HepG2 (cell line): ENCODE results near the gene PTCD3. TPM values are rescaled to one million over a fixed set of nuclear protein-coding genes. Genes with fewer than 3 reads are reported as not detected.

Experiments
- CBX1 ChIP-seq: IDR thresholded peaks from one replicate; pipeline ENCODE4 v1.6.1; 2016; ENCODE audit warnings: antibody characterized with exemption, low read depth
- CEBPG ChIP-seq: IDR thresholded peaks from 2 replicates; pipeline ENCODE4 v1.6.1; 2016
- GFI1 ChIP-seq: sonication (generic); formaldehyde crosslinking; IDR thresholded peaks from 2 replicates; pipeline ENCODE4 v1.5.0; 2020; ENCODE audit warnings: missing genetic modification reagents, mild to moderate bottlenecking, borderline replicate concordance
- HNRNPK ChIP-seq: fragments of 200-400 bp; formaldehyde crosslinking; IDR thresholded peaks from 2 replicates; pipeline ENCODE4 v1.6.1; 2018; ENCODE audit warnings: low read length, low read depth, moderate library complexity, mild to moderate bottlenecking; ENCODE audit not compliant: poor library complexity, severe bottlenecking
- MYNN ChIP-seq: sonication (generic); formaldehyde crosslinking; IDR thresholded peaks from 2 replicates; pipeline ENCODE4 v1.4.0; 2020; ENCODE audit warnings: mild to moderate bottlenecking, low read depth, missing genetic modification reagents
- NFRKB ChIP-seq: fragments of 450-650 bp; IDR thresholded peaks from 2 replicates; pipeline ENCODE4 v1.6.1; 2017
- STAT6 ChIP-seq: sonication (generic); formaldehyde crosslinking; IDR thresholded peaks from 2 replicates; pipeline ENCODE4 v1.4.0; 2020; ENCODE audit warnings: missing genetic modification reagents, mild to moderate bottlenecking, borderline replicate concordance
- ZFP36L1 ChIP-seq: sonication (generic); formaldehyde crosslinking; IDR thresholded peaks from 2 replicates; pipeline ENCODE4 v1.8.0; 2022; ENCODE audit warnings: mild to moderate bottlenecking, missing genetic modification reagents, moderate library complexity
- ZNF275 ChIP-seq: sonication (generic); formaldehyde crosslinking; IDR thresholded peaks from 2 replicates; pipeline ENCODE4 v1.8.0; 2022; ENCODE audit warnings: missing genetic modification reagents, mild to moderate bottlenecking, inconsistent platforms, borderline replicate concordance
- ZNF407 ChIP-seq: sonication (generic); formaldehyde crosslinking; IDR thresholded peaks from one replicate; pipeline ENCODE4 v1.5.1; 2020; ENCODE audit warnings: mild to moderate bottlenecking, missing genetic modification reagents; ENCODE audit errors: not compliant biosample characterization
- ZNF576 ChIP-seq: sonication (generic); formaldehyde crosslinking; IDR thresholded peaks from 2 replicates; pipeline ENCODE4 v1.4.0; 2020; ENCODE audit warnings: mild to moderate bottlenecking, missing genetic modification reagents
- ZNF644 ChIP-seq: IDR thresholded peaks from 2 replicates; pipeline ENCODE4 v1.6.1; 2016; ENCODE audit warnings: low read depth
- ZNF770 ChIP-seq: sonication (generic); formaldehyde crosslinking; IDR thresholded peaks from 2 replicates; pipeline ENCODE4 v1.5.0; 2020; ENCODE audit warnings: mild to moderate bottlenecking, missing genetic modification reagents
- ZNF83 ChIP-seq: sonication (generic); formaldehyde crosslinking; IDR thresholded peaks from 2 replicates; pipeline ENCODE4 v1.4.0; 2020; ENCODE audit warnings: missing genetic modification reagents, mild to moderate bottlenecking, borderline replicate concordance
- polyA plus RNA-seq, 8 experiments: library from polyadenylated mRNA; depleted of rRNA in 3 of 8; stranded (reverse) in 7 of 8; unstranded in 1 of 8; fragments of >200 nt; fragmentation: Illumina TruSeq in 4 of 8; extraction: Trizol in 4 of 8; gene quantifications; 2 replicates each; pipeline versions ENCODE4 v1.2.1 to v1.2.3, GENCODE V29; 2011 to 2016; ENCODE audit warnings: low read depth in 4 of 8, missing spikeins in 1 of 8, mixed read lengths in 1 of 8; ENCODE audit not compliant: insufficient read depth in 1 of 8
- total RNA-seq, 5 experiments: library from RNA; depleted of rRNA; stranded (reverse); fragments of >200 nt; fragmentation: Illumina TruSeq; extraction: Trizol; gene quantifications; 2 replicates each; pipeline ENCODE4 v1.2.3, GENCODE V29; 2016; ENCODE audit warnings: low read depth in 1 of 5

The PTCD3 gene
- total and polyA plus RNA-seq, 2 of the 13 experiments (the other 11 are each of a cell fraction or from before 2014, with no cell fraction given): 124 to 309 TPM

GRCh38 chr2:86105252-86105968, 625 bp upstream of the PTCD3 start, which contains the start of gene POLR1A (continued):
- no peak for TF ChIP-seq ZNF407 (CRISPR knock-in tag)
- TF ChIP-seq GFI1 (CRISPR knock-in tag): no peak
- no peak for TF ChIP-seq ZNF644 (CRISPR knock-in tag)
- no peak for TF ChIP-seq CEBPG (CRISPR knock-in tag)
- no peak for TF ChIP-seq STAT6 (CRISPR knock-in tag)
- no peak for TF ChIP-seq NFRKB
- no peak; the same call in 1 of the 2 replicates for TF ChIP-seq ZNF576
- no peak for TF ChIP-seq CBX1
- TF ChIP-seq MYNN (CRISPR knock-in tag): no peak
- no peak for TF ChIP-seq ZNF275
- TF ChIP-seq HNRNPK: no peak
- no peak for TF ChIP-seq ZNF770 (CRISPR knock-in tag)
- no peak for TF ChIP-seq ZFP36L1 (CRISPR knock-in tag)
- 0 out of 2 replicates have a peak, but pooled peaks have one; percentile 66 for TF ChIP-seq ZNF83
